ENCODE data around the gene ZNF273. TPM values are rescaled to one million over a fixed set of nuclear protein-coding genes. Genes with fewer than 3 reads are reported as not detected.
A peak's percentile ranks its signal among the peaks of the same experiment; 100 is the strongest.

ZNF273 gene
- total RNA-seq, 1 donor from 2014 or later = 1.7 TPM

- peaks cover 39% of the 10 kb centered on the region for H3K4me1 Mint-ChIP-seq (ENCODE audit: low read depth)
- no peak for DNase-seq (ENCODE audit: low spot score)
- no peak for TF ChIP-seq CTCF (IDR thresholded peaks at IDR 0.05)
- H3K27me3 Mint-ChIP-seq (ENCODE audit: low read depth) = no peaks in the 10 kb centered on the region
- no peaks in the 10 kb centered on the region for H3K9me3 Mint-ChIP-seq (ENCODE audit: low read depth)
- peak overlapping the region; percentile 98 for H3K4me3 Mint-ChIP-seq (ENCODE audit: unreplicated experiment)
- H3K36me3 Mint-ChIP-seq (ENCODE audit: low read depth) = no peaks in the 10 kb centered on the region
- peak overlapping the region; percentile 99 for H3K27ac Mint-ChIP-seq (ENCODE audit: unreplicated experiment)
Observed at GRCh38 chr7:64904008-64904407, 935 bp downstream of the ZNF273 start.

- DNase-seq (ENCODE audit: low spot score) = no peak
- Mint-ChIP-seq H3K4me1 (ENCODE audit: low read depth) (peaks cover 39% of the 10 kb centered on the region), H3K27me3 (ENCODE audit: low read depth) (no peaks in the 10 kb centered on the region), H3K9me3 (ENCODE audit: low read depth) (peaks cover 2% of the 10 kb centered on the region), H3K27ac (ENCODE audit: unreplicated experiment) (no peak overlapping the region), H3K4me3 (ENCODE audit: unreplicated experiment) (no peak overlapping the region), H3K36me3 (ENCODE audit: low read depth) (no peaks in the 10 kb centered on the region)
- no peak for TF ChIP-seq CTCF (IDR thresholded peaks at IDR 0.05)
Observed at GRCh38 chr7:64905133-64905532, 2.1 kb downstream of the ZNF273 start.

GRCh38 chr7:64905547-64905946, 2.5 kb downstream of the ZNF273 start:
- Mint-ChIP-seq H3K9me3 (ENCODE audit: low read depth) (peaks cover 4% of the 10 kb centered on the region), H3K36me3 (ENCODE audit: low read depth) (no peaks in the 10 kb centered on the region), H3K4me3 (ENCODE audit: unreplicated experiment) (no peak overlapping the region), H3K27me3 (ENCODE audit: low read depth) (no peaks in the 10 kb centered on the region), H3K27ac (ENCODE audit: unreplicated experiment) (no peak overlapping the region), H3K4me1 (ENCODE audit: low read depth) (peaks cover 39% of the 10 kb centered on the region)
- no peak for DNase-seq (ENCODE audit: low spot score)
- TF ChIP-seq CTCF (IDR thresholded peaks at IDR 0.05) = no peak

- TF ChIP-seq CTCF (IDR thresholded peaks at IDR 0.05) = no peak
- Mint-ChIP-seq H3K4me3 (ENCODE audit: unreplicated experiment) (no peak overlapping the region), H3K4me1 (ENCODE audit: low read depth) (peaks cover 37% of the 10 kb centered on the region), H3K27ac (ENCODE audit: unreplicated experiment) (peak overlapping the region; percentile 58), H3K27me3 (ENCODE audit: low read depth) (no peaks in the 10 kb centered on the region), H3K36me3 (ENCODE audit: low read depth) (no peaks in the 10 kb centered on the region), H3K9me3 (ENCODE audit: low read depth) (peaks cover 4% of the 10 kb centered on the region)
- no peak for DNase-seq (ENCODE audit: low spot score)
Observed at GRCh38 chr7:64907641-64908326, 4.7 kb downstream of the ZNF273 start.

- Mint-ChIP-seq H3K36me3 (ENCODE audit: low read depth) (no peaks in the 10 kb centered on the region), H3K27ac (ENCODE audit: unreplicated experiment) (no peak overlapping the region), H3K27me3 (ENCODE audit: low read depth) (no peaks in the 10 kb centered on the region)
Observed at GRCh38 chr7:64908358-64908757, 5.3 kb downstream of the ZNF273 start.

More at GRCh38 chr7:64908358-64908757, 5.3 kb downstream of the ZNF273 start:
- no peak for DNase-seq (ENCODE audit: low spot score)
- Mint-ChIP-seq H3K4me1 (ENCODE audit: low read depth) (peaks cover 37% of the 10 kb centered on the region), H3K9me3 (ENCODE audit: low read depth) (peaks cover 4% of the 10 kb centered on the region), H3K4me3 (ENCODE audit: unreplicated experiment) (no peak overlapping the region)
- TF ChIP-seq CTCF (IDR thresholded peaks at IDR 0.05) = no peak

Data from chondrocyte (in vitro differentiated cells).